ENCODE results near the gene SIK1. TPM values are rescaled to one million over a fixed set of nuclear protein-coding genes. Genes with fewer than 3 reads are reported as not detected.

Gene SIK1
- total RNA-seq, 2 experiments from 2014 or later: 314 to 317 TPM

DNA sequence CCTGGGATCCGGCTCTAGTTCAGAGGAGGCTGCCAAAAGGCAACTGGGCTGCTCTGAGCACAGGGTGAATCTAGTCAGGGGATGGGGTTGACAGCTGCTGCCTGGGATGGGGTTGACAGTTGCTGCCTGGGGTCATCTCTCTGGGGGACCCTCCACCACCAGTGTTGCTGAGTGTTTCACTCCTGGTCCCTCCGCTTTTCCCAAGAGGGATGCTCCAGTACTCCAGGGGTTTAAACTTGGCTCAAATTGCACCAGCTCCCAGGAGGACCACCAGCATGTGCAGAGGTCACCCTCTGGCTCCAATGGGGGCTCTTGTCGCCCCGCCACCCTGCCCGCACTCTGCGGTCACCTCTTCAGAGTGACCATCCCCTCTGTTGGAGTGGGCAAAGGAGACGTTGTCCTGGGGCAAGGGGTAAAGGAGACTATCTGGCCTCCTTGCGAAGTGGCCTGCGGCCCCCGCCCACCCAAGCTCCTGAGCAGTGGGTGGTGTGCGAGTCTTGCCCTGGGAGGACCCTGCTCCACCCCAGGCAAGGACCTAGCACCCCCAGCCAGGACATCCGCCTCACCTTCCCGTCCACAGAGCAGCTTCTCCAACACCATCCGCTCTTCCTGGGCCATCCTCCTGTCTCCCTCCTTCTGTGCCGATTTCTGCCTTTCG lies 52.6 kb downstream of the SIK1 start:
- H3K9me3 ChIP-seq (ENCODE audit: control insufficient read depth in 1 of 2, insufficient read depth in 1 of 2, low read length in 2 of 2): no peaks in the 10 kb centered on the region
- H3K4me1 Mint-ChIP-seq (ENCODE audit: low read depth): no peaks in the 10 kb centered on the region
- no peak overlapping the region for H3K27ac Mint-ChIP-seq
- H3K27ac ChIP-seq (ENCODE audit: low read depth in 1 of 2, low read length in 2 of 2): no peak overlapping the region
- no peak overlapping the region for H3K4me3 Mint-ChIP-seq
- DNase-seq (no peak), ATAC-seq (ENCODE audit: poor library complexity) (no peak)
- H3K27me3 ChIP-seq (ENCODE audit: control insufficient read depth in 1 of 2, insufficient read depth in 2 of 2, low read length in 2 of 2): no peaks in the 10 kb centered on the region
- POLR2A ChIA-PET: no interaction called here
- H3K9me3 Mint-ChIP-seq: no peaks in the 10 kb centered on the region
- intact Hi-C loops (cut with DNase I, micrococcal nuclease): no loop called here
- TF ChIP-seq CTCF (IDR thresholded peaks at IDR 0.05): no peak
- CTCF ChIA-PET: no interaction called here
- H3K4me3 ChIP-seq (ENCODE audit: low read length): no peak overlapping the region
- H3K36me3 Mint-ChIP-seq (ENCODE audit: low read depth): no peaks in the 10 kb centered on the region
- no peaks in the 10 kb centered on the region for H3K27me3 Mint-ChIP-seq
- no peaks in the 10 kb centered on the region for H3K36me3 ChIP-seq (ENCODE audit: insufficient read depth, low read length)
- H3K4me1 ChIP-seq (ENCODE audit: insufficient read depth, low read length): no peaks in the 10 kb centered on the region

- intact Hi-C loops (cut with DNase I, micrococcal nuclease): no loop called here
- H3K4me1 ChIP-seq (ENCODE audit: insufficient read depth, low read length): no peaks in the 10 kb centered on the region
- Mint-ChIP-seq H3K27ac (no peak overlapping the region), H3K27me3 (no peaks in the 10 kb centered on the region), H3K9me3 (no peaks in the 10 kb centered on the region), H3K4me3 (no peak overlapping the region), H3K36me3 (ENCODE audit: low read depth) (no peaks in the 10 kb centered on the region), H3K4me1 (ENCODE audit: low read depth) (no peaks in the 10 kb centered on the region)
- POLR2A ChIA-PET: no interaction called here
- ATAC-seq (ENCODE audit: poor library complexity) (no peak), DNase-seq (no peak)
- no peak overlapping the region for H3K27ac ChIP-seq (ENCODE audit: low read depth in 1 of 2, low read length in 2 of 2)
- no peaks in the 10 kb centered on the region for H3K9me3 ChIP-seq (ENCODE audit: control insufficient read depth in 1 of 2, insufficient read depth in 1 of 2, low read length in 2 of 2)
- no peak for TF ChIP-seq CTCF (IDR thresholded peaks at IDR 0.05)
- no peaks in the 10 kb centered on the region for H3K36me3 ChIP-seq (ENCODE audit: insufficient read depth, low read length)
- CTCF ChIA-PET: no interaction called here
- H3K4me3 ChIP-seq (ENCODE audit: low read length): no peak overlapping the region
- H3K27me3 ChIP-seq (ENCODE audit: control insufficient read depth in 1 of 2, insufficient read depth in 2 of 2, low read length in 2 of 2): no peaks in the 10 kb centered on the region
These were observed 53.3 kb downstream of the SIK1 start for GRCh38 chr21:43373362-43374227.

- H3K9me3 ChIP-seq (ENCODE audit: control insufficient read depth in 1 of 2, insufficient read depth in 1 of 2, low read length in 2 of 2): no peaks in the 10 kb centered on the region
- no peaks in the 10 kb centered on the region for H3K27me3 Mint-ChIP-seq
- H3K36me3 Mint-ChIP-seq (ENCODE audit: low read depth): no peaks in the 10 kb centered on the region
- H3K27ac Mint-ChIP-seq: no peak overlapping the region
- H3K36me3 ChIP-seq (ENCODE audit: insufficient read depth, low read length): no peaks in the 10 kb centered on the region
- H3K4me1 Mint-ChIP-seq (ENCODE audit: low read depth): no peaks in the 10 kb centered on the region
- H3K4me1 ChIP-seq (ENCODE audit: insufficient read depth, low read length): no peaks in the 10 kb centered on the region
- no peak overlapping the region for H3K4me3 Mint-ChIP-seq
- intact Hi-C loops (cut with DNase I, micrococcal nuclease): no loop called here
- no peak for DNase-seq
- no peaks in the 10 kb centered on the region for H3K9me3 Mint-ChIP-seq
- CTCF ChIA-PET: no interaction called here
- no peak overlapping the region for H3K27ac ChIP-seq (ENCODE audit: low read depth in 1 of 2, low read length in 2 of 2)
- POLR2A ChIA-PET: no interaction called here
- TF ChIP-seq CTCF (IDR thresholded peaks at IDR 0.05): no peak
- H3K4me3 ChIP-seq (ENCODE audit: low read length): no peak overlapping the region
- H3K27me3 ChIP-seq (ENCODE audit: control insufficient read depth in 1 of 2, insufficient read depth in 2 of 2, low read length in 2 of 2): no peaks in the 10 kb centered on the region
- no peak for ATAC-seq (ENCODE audit: poor library complexity)
These were observed 54.1 kb downstream of the SIK1 start for GRCh38 chr21:43372663-43373361.
